Esophagus muscularis mucosa (tissue), 4 donors: ENCODE data around the gene CSNK2A2. TPM values are rescaled to one million over a fixed set of nuclear protein-coding genes. Genes with fewer than 3 reads are reported as not detected.

Experiments used
- DNase-seq: peaks from one replicate; pipeline ENCODE4 v3.0.0-alpha.2; 2017; ENCODE audit errors: extremely low spot score
- H3K27ac ChIP-seq, 4 donors: fragments of 200-600 bp; sonication (generic); replicated peaks in 1 of 4; 1 replicate in 3 of 4; 2 replicates in 1 of 4; pipeline ENCODE4 v1.5.1; 2016 to 2019; ENCODE audit warnings: mild to moderate bottlenecking in 1 of 4
- H3K27me3 ChIP-seq, 4 donors: fragments of 200-600 bp; sonication (generic); one replicate each; pipeline versions ENCODE4 v1.5.1 to v1.6.0; 2016 to 2019
- H3K36me3 ChIP-seq, 4 donors: fragments of 200-600 bp; sonication (generic); one replicate each; pipeline ENCODE4 v1.5.1; 2016 to 2019
- H3K4me1 ChIP-seq, 4 donors: fragments of 200-600 bp; sonication (generic); one replicate each; pipeline ENCODE4 v1.5.1; 2016 to 2019
- H3K4me3 ChIP-seq, 4 donors: fragments of 200-600 bp; sonication (generic); 1 replicate in 2 of 4; 2 replicates in 2 of 4; pipeline ENCODE4 v1.5.1; 2016 to 2019; ENCODE audit warnings: mild to moderate bottlenecking in 4 of 4, moderate library complexity in 1 of 4
- H3K9me3 ChIP-seq, 4 donors: fragments of 200-600 bp; sonication (generic); 1 replicate in 3 of 4; 2 replicates in 1 of 4; pipeline ENCODE4 v1.5.1; 2016 to 2019
- EP300 ChIP-seq: sonication (generic); formaldehyde crosslinking; IDR thresholded peaks from one replicate; pipeline ENCODE4 v1.6.1; 2017; ENCODE audit warnings: antibody characterized with exemption
- POLR2A ChIP-seq: fragments of 450-650 bp; IDR thresholded peaks from one replicate; pipeline ENCODE4 v1.6.1; 2017; ENCODE audit warnings: antibody characterized with exemption, moderate library complexity, mild to moderate bottlenecking, low read depth
- POLR2AphosphoS5 ChIP-seq, 2 donors: sonication (generic); formaldehyde crosslinking; IDR thresholded peaks; one replicate each; pipeline ENCODE4 v1.6.1; 2017; ENCODE audit warnings: antibody characterized with exemption in 2 of 2
- WGBS: methylation state at CpG from one replicate; pipeline ENCODE4 v1.1.5; 2018; 5-methylcytosine and 5-hydroxymethylcytosine counted together
- intact Hi-C: fragments of 100-400 bp; cut with DNase I; formaldehyde crosslinking; loops from one replicate; pipeline ENCODE4 v1.15.1; 2023
- total RNA-seq, 4 donors: library from RNA; depleted of rRNA; stranded (reverse); fragments of >200 nt; gene quantifications; one replicate each; pipeline versions ENCODE4 v1.1.0 to v1.2.1, GENCODE V29; 2016
- TF ChIP-seq, protein P1 (sequence below), 3 experiments: fragments of 200-600 bp in 2 of 3; fragments of 450-650 bp in 1 of 3; sonication (generic) in 2 of 3; IDR thresholded peaks; one replicate each; pipeline ENCODE4 v1.5.1; 2017 to 2019; ENCODE audit warnings: antibody characterized with exemption in 3 of 3, mild to moderate bottlenecking in 2 of 3, moderate library complexity in 1 of 3

CSNK2A2 gene
- total RNA-seq, 4 donors from 2014 or later = 37.1 to 56.5 (median 42.7) TPM

DNA sequence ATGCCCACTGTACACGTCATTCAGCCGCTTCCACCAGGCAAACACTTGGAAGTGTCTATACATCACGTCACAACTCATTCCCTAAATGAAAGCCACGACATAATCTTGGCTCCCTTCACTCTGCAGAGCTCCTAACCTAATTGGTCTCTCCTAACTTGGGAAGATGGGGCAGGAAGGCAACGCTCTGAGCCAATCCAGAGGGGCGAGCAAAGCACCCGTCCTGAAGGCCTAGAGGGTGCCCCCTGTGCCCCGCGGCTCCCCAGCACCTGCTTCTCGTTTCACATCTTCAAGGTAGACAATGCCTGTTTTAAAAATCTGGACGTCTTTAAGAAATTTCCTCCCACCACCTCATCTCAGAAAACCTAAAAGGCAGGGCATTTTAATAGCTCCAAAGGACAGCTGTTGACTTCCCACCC is 1.0 kb downstream of the CSNK2A2 start:
- peak overlapping the region; percentile 57 to 72 (median 62) for H3K27ac ChIP-seq
- 16% methylated on average over 10 of the region's 11 CpGs for WGBS
- H3K9me3 ChIP-seq = no peaks in the 10 kb centered on the region
- peak overlapping the region; percentile 66 to 95 (median 80) for H3K4me3 ChIP-seq
- no peak for DNase-seq
- intact Hi-C loops = loop anchor here (5.0 kb wide), 2 partner anchors 70 to 175 kb away; partner anchors contain the start of gene CFAP20
- peaks cover 0 to 5% (median 0%) of the 10 kb centered on the region in 4 donors for H3K27me3 ChIP-seq
- H3K4me1 ChIP-seq = peaks cover 23 to 39% (median 30%) of the 10 kb centered on the region in 4 donors
- TF ChIP-seq, protein P1, sequence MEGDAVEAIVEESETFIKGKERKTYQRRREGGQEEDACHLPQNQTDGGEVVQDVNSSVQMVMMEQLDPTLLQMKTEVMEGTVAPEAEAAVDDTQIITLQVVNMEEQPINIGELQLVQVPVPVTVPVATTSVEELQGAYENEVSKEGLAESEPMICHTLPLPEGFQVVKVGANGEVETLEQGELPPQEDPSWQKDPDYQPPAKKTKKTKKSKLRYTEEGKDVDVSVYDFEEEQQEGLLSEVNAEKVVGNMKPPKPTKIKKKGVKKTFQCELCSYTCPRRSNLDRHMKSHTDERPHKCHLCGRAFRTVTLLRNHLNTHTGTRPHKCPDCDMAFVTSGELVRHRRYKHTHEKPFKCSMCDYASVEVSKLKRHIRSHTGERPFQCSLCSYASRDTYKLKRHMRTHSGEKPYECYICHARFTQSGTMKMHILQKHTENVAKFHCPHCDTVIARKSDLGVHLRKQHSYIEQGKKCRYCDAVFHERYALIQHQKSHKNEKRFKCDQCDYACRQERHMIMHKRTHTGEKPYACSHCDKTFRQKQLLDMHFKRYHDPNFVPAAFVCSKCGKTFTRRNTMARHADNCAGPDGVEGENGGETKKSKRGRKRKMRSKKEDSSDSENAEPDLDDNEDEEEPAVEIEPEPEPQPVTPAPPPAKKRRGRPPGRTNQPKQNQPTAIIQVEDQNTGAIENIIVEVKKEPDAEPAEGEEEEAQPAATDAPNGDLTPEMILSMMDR (IDR thresholded peaks at IDR 0.05) = no peak
- no peak for TF ChIP-seq EP300
- TF ChIP-seq POLR2AphosphoS5 (IDR thresholded peaks at IDR 0.05) = no peak
- TF ChIP-seq POLR2A = no peak
- peaks cover 0 to 46% (median 32%) of the 10 kb centered on the region in 4 donors for H3K36me3 ChIP-seq

DNA sequence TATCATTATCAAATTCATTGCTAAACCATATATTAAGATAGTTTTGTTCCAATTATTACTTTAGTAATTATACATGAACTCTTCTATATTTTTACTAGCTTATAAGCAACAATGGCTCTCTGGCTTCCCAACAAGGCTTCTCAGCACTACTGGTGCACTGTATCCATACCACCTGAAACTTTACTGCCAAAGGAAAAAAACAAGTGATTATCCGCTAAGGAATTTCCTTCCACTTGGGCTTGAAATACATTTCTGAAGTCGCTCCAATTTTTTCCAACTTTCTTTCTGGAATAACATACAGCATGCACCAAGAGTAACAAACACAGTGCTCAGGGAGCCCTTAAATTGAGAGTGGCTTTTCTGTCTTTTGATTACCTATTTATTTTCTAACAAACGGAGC is 2.1 kb downstream of the CSNK2A2 start:
- WGBS = 83% methylated on average over 3 of the region's 3 CpGs
- no peak overlapping the region for H3K27ac ChIP-seq
- intact Hi-C loops = loop anchor here (5.0 kb wide), 2 partner anchors 68 to 173 kb away; partner anchors contain the start of gene CFAP20
- DNase-seq = no peak
- H3K9me3 ChIP-seq = no peaks in the 10 kb centered on the region
- TF ChIP-seq EP300 (no peak), POLR2A (no peak), POLR2AphosphoS5 (IDR thresholded peaks at IDR 0.05) (no peak)
- TF ChIP-seq, protein P1 (IDR thresholded peaks at IDR 0.05) = no peak
- no peaks in the 10 kb centered on the region for H3K27me3 ChIP-seq
- no peak overlapping the region for H3K4me3 ChIP-seq
- H3K36me3 ChIP-seq = peaks cover 4 to 57% (median 41%) of the 10 kb centered on the region in 4 donors
- peaks cover 23 to 39% (median 30%) of the 10 kb centered on the region in 4 donors for H3K4me1 ChIP-seq

DNA sequence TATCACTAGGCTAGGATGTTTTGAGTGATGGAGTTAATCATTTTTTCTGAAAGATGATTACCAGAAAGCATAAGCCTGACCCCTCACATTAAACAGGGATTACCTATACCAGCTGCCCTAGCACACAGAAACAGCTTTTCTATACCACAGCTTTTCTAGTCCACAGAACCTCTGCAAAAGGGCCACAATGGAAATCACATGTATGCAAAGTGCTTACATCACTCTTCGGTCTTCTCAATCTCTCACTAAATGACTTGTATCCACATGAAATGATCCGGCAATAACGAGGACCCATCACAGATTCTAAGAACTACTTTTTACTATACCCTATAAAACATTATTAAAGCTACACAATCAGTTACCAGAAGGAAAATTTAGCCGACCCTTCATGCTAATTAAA is 2.6 kb downstream of the CSNK2A2 start:
- 86% methylated on average over 4 of the region's 4 CpGs for WGBS
- Histone ChIP-seq H3K4me1 (peaks cover 23 to 39% (median 30%) of the 10 kb centered on the region in 4 donors), H3K27ac (no peak overlapping the region), H3K4me3 (no peak overlapping the region), H3K36me3 (peaks cover 4 to 62% (median 45%) of the 10 kb centered on the region in 4 donors), H3K27me3 (no peaks in the 10 kb centered on the region), H3K9me3 (no peaks in the 10 kb centered on the region)
- no peak for DNase-seq
- intact Hi-C loops = loop anchor here (5.0 kb wide), 2 partner anchors 68 to 173 kb away; partner anchors contain the start of gene CFAP20
- TF ChIP-seq EP300 (no peak), POLR2A (no peak), POLR2AphosphoS5 (IDR thresholded peaks at IDR 0.05) (no peak)
- TF ChIP-seq, protein P1 (IDR thresholded peaks at IDR 0.05) = no peak

DNA sequence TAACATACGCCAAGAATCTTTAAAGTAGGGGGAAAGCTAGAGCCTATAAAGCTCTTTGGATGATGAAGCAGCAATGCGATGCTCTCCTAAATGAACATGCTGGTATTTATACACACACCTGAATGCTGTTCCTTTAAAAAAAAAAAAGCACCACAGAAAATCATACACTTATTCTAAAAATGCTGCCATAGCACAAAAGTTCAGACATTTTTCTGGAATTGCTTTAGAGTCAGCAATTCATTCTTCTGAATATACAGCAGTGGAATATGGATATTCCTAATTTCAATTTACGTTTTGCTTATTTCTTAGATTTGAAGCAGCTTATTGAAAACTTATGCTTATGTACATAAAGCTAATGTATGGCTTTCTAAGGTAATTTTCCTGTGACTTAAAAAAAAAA is 3.1 kb downstream of the CSNK2A2 start:
- H3K27ac ChIP-seq = no peak overlapping the region
- H3K27me3 ChIP-seq = no peaks in the 10 kb centered on the region
- DNase-seq = no peak
- no peak overlapping the region for H3K4me3 ChIP-seq
- intact Hi-C loops = loop anchor here (5.0 kb wide), 2 partner anchors 67 to 172 kb away; partner anchors contain the start of gene CFAP20
- peaks cover 23 to 39% (median 30%) of the 10 kb centered on the region in 4 donors for H3K4me1 ChIP-seq
- no peaks in the 10 kb centered on the region for H3K9me3 ChIP-seq
- peaks cover 4 to 67% (median 48%) of the 10 kb centered on the region in 4 donors for H3K36me3 ChIP-seq
- 72% methylated on average over 3 of the region's 3 CpGs for WGBS
- TF ChIP-seq, protein P1 (IDR thresholded peaks at IDR 0.05) = no peak
- TF ChIP-seq EP300 (no peak), POLR2A (no peak)
